SU-DHL-6 (cell line): Measurements from ENCODE around the gene PDZK1.
"Not testable (repeated sequence)": the region's sequence is repeated elsewhere in the genome, so short reads cannot be mapped to it uniquely, and the experiment has no call there.

ENCODE experiments used
- CTCF ChIP-seq: fragments of 200-600 bp; sonication (generic); IDR thresholded peaks from one replicate; pipeline ENCODE4 v1.5.1; 2017; ENCODE audit warnings: antibody characterized with exemption, mild to moderate bottlenecking, low read length, moderate library complexity; ENCODE audit not compliant: insufficient read depth, poor library complexity, severe bottlenecking
- EZH2phosphoT487 ChIP-seq: fragments of 200-600 bp; sonication (generic), shearing (Covaris generic); conservative IDR thresholded peaks from 2 replicates; pipeline ENCODE4 v1.6.1; 2018; ENCODE audit warnings: mild to moderate bottlenecking, antibody characterized with exemption, low read length, moderate library complexity, mixed read lengths

GRCh38 chr1:145686078-145686477 is 21.1 kb downstream of the PDZK1 start:
- not testable (repeated sequence) for TF ChIP-seq CTCF, EZH2phosphoT487
